ENCODE data around the gene SPATA19.

DNA sequence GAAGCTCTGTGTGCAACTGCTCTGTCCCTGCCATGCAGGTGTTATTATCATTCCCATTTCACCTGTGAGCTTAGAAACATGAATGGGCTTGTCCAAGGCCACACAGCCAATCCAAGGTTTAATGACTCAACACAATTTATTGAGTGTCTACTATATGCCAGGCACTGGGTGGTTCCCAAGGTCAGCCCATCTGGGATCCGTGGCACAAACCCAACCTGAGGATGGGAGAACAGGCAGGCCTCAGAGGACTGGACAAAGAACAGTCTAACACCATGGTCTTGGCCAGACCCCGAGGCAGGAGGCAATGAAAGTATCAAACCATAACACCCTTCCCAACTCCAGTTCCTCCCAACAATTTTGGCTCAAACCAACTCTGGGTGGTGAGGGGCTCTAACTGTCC lies 15.7 kb downstream of the SPATA19 start:
- TF ChIP-seq, protein P1, sequence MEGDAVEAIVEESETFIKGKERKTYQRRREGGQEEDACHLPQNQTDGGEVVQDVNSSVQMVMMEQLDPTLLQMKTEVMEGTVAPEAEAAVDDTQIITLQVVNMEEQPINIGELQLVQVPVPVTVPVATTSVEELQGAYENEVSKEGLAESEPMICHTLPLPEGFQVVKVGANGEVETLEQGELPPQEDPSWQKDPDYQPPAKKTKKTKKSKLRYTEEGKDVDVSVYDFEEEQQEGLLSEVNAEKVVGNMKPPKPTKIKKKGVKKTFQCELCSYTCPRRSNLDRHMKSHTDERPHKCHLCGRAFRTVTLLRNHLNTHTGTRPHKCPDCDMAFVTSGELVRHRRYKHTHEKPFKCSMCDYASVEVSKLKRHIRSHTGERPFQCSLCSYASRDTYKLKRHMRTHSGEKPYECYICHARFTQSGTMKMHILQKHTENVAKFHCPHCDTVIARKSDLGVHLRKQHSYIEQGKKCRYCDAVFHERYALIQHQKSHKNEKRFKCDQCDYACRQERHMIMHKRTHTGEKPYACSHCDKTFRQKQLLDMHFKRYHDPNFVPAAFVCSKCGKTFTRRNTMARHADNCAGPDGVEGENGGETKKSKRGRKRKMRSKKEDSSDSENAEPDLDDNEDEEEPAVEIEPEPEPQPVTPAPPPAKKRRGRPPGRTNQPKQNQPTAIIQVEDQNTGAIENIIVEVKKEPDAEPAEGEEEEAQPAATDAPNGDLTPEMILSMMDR (IDR thresholded peaks at IDR 0.05): no peak
- TF ChIP-seq POLR2A (IDR thresholded peaks at IDR 0.05): no peak
